ENCODE measurements around the gene BCL2A1.

GRCh38 chr15:79987569-79987955 lies 16.6 kb upstream of the BCL2A1 start:
- no peak for TF ChIP-seq CTCF (IDR thresholded peaks at IDR 0.05; ENCODE audit: low read depth, low read length, missing input control)
- no peak for TF ChIP-seq YY1 (IDR thresholded peaks at IDR 0.05)
- TF ChIP-seq FOXA1 (IDR thresholded peaks at IDR 0.05), result no peak
- TF ChIP-seq SP1 (IDR thresholded peaks at IDR 0.05), result no peak
- no peak for TF ChIP-seq EGR1 (IDR thresholded peaks at IDR 0.05; ENCODE audit: low read depth in 2 of 2)
- TF ChIP-seq RAD21 (IDR thresholded peaks at IDR 0.05), result no peak
- no peak for TF ChIP-seq JUND (IDR thresholded peaks at IDR 0.05)
- no peak for TF ChIP-seq REST (IDR thresholded peaks at IDR 0.05)
- no peak for TF ChIP-seq ATF3 (IDR thresholded peaks at IDR 0.05)
- TF ChIP-seq NR2F2 (IDR thresholded peaks at IDR 0.05), result no peak
- TF ChIP-seq RXRA (IDR thresholded peaks at IDR 0.05), result no peak
- no peak for TF ChIP-seq HNF4A (conservative IDR thresholded peaks at IDR 0.05)

Data from liver (tissue), 3 donors.